GM18520 (cell line): ENCODE measurements around the gene ESRRG.

Source experiments
- ATAC-seq: cut with Tn5 transposase; IDR thresholded peaks from one replicate; pipeline ENCODE4 v1.9.1; 2021; ENCODE audit not compliant: unreplicated experiment

The ESRRG gene

DNA sequence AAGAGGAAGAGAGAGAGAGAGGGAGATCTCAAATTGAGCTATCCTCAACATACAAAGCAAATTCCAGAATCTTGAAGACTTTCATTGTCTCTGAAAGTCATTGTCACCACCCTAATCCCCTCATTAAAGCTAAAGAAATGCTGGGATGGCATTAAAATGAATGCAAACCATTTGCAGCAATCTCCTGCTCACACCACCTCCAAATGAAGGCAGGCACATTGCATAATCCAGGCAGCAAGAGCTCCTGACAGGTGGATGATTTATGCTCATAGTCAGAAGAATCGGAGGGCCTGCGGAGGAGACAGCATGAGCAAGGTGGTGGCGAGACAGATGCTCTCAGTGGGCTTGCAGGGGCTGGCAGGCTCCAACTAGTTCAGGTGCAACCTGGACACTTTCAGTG, 90.2 kb downstream of the ESRRG start:
- no peak for ATAC-seq

DNA sequence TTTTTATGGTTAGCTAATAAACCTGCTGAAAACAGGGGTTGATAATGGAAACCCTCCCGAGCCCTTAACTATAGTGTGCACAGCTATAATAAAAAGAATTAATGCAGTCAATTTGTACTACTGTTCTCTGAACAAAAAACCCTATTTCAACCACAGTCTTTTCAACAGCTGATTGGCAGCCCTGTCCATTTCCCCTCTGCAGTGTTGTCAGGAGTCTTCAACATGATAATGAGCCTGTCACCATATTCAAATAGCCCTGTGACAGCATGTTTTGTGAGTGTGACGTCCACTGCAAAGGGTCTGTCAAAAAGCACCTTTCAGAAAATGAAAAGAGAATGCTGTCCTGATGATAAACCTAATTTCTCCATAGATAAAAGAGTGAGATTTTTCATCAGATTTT, 92.7 kb downstream of the ESRRG start:
- no peak for ATAC-seq

DNA sequence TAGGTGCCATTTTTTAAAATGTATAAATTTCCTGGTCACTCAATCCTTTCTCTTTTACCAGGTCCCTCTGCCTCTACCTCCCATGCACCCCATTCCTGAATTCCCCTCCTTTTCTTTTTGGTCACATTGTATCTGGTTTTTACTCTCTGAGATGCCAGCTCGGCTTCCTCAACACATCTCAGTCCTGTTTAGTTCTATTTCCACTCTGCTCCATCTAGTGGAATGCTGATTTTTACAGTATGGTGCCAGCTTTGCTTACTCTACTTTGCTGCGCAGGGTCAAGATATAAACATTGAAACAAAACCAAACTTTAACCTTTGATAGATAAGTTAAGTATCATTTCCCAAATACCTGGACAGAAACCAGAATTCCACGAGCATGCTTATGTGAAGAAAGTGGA, 96.0 kb downstream of the ESRRG start:
- no peak for ATAC-seq

DNA sequence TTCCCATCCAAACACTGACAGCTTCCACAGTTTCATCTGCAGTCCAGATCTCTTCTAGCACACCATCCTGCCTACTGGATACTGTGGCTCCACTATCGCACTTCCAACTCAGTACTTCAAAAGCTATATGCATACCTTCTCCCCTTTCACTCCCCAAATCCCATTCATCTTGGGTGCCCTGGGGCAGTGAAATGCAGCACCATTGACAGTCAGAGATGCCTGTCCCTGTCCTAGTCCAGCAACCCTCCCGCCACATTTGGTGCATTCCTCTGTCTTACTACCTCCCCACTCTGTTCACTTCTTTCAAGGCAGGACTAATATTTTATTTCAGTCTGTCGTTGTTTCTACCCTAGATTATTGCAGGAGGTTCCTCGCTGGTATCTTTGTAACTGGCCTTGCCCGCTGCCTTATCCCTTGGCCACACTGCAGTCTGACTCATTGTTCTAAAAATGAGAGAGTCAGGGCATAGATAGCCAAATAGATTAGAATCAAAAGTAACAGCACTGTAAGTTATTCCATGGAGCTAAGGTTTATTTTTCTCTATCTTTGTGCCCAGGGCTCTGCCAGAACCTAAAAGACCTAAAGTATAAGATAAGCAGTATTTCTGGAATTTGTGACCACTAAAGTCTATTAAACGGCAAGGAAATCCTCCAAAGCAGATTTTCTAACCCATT, 96.7 kb downstream of the ESRRG start:
- ATAC-seq: no peak

DNA sequence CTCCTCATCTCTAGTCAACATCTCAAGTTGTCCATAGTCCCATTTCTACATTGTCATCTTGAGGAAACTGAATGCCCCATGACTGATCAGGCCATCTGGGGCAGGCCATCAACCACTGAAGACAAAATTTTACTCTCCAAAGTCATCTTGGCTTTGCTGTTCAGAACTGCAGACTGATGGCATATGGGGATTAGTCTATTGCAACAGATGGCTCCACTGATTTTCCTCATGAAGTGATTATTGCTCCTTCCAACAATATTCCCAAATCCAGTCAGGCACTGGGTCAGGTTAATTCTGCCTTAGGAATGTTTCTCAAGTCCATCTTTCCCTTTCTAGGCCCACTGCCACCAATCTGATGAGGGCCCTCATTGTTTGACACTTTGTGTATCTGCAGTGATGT, 101.7 kb downstream of the ESRRG start:
- ATAC-seq: no peak

DNA sequence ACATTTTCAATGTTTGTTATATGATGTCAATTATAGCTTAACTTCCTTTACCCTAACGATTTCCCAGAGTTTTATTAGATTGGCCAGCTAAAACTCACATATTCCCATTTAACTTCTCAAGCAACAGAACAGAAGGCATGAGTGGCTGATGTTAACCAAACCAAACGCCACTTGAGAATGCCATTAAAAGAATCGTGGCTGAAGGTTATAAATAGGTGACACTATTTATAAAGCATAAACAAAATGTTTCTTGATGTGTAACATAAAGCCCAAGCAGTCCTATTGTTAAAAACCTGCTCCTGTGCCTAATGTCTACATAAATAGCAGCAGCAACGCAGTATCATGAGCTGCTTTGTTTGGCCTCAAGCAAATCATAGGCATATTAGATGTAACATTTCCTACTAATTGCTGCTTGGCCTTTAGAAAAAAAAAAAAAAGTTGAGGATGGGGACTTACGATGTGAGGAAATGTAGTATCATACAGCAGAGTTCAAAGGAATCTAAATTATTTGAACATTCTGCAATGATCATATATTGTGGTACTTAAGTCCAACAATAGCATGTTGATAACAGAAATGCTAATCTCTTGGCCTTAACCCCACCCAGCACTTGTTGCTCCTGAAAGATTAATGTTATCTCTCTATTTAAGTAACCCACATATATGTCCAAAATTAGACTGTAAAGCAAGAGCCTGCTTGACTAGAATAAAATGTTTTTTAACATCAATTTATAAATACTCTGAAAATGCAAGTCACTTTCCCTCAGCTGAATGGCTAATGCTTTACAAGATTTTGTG, 106.0 kb downstream of the ESRRG start:
- no peak for ATAC-seq

DNA sequence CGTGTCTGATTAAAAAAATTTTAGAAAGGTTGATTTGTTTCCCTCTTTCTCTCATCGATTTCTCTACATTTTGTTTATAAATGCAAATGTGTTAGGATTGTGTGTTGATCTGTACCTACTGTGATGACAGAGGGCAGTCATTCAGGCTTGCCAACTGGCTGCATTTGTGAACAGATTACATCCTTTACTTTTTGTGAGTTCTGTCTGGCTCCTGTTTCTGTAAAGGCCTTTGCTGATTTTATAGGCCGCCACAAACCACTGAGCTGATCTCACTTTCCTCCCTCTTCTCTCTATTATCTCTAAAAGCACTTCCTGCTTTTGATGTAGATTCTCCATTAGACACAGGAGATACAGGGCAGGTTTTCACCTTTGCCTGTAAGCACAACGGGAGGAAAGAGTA, 106.8 kb downstream of the ESRRG start:
- ATAC-seq: no peak

DNA sequence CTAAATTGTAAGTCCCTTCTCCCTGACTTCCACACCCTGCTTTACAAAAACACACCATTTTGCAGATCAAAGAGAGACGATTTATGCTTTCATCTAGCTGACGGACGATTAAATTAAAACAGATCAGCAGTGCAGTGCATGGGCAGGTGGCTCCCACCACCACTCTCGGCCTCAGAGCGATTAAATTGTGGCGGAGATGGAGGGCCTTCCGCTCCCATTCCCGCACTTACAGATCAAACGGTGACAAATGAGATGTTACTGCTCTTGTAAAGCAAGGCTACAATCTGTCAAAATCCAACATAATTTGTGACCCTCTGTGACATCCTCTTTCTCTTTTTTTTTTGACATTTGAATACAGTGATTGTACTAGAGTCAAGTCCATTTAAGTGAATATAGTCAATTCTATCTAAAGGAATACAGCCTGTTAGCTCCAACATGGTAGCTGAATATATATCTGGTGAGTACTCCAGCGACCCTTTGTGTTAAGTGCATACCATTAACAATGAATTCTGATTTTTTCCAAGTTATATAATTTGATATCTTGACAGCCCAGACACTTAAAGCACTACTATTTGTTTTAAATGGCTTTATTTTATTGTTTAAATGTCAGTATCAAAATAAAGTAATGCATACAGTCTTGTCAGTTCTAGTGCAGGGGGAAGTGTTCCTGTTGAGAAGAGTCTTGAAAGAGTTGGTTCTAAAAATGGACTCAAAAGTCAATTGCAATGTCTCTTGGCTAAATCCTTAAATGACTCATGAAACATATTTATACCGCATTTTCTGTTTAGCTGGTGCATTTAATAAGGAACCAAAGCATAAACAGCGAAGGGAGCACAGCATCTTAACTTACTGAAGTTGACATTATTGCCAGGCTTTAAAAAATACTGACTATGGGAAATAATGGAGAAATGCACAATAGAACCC, 109.0 kb downstream of the ESRRG start:
- no peak for ATAC-seq

DNA sequence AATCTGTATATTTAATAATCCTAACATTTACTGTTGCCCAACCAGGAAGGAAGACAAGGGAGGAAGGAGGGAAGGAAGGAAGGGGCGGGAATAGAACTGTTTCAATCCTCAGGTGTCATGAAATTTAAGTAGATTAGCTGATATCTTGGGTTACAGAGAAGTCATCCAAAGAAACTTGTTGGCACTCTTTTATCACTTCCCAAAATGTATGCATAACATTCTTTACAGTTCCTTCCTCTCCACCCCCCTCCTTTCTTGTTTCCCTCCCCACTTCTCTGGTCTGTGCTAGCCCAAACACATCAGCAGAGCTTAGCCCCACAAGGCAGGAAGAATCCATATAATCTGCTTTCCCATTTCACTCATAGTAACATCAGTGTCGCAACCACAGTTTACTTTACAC, 110.9 kb downstream of the ESRRG start:
- no peak for ATAC-seq

DNA sequence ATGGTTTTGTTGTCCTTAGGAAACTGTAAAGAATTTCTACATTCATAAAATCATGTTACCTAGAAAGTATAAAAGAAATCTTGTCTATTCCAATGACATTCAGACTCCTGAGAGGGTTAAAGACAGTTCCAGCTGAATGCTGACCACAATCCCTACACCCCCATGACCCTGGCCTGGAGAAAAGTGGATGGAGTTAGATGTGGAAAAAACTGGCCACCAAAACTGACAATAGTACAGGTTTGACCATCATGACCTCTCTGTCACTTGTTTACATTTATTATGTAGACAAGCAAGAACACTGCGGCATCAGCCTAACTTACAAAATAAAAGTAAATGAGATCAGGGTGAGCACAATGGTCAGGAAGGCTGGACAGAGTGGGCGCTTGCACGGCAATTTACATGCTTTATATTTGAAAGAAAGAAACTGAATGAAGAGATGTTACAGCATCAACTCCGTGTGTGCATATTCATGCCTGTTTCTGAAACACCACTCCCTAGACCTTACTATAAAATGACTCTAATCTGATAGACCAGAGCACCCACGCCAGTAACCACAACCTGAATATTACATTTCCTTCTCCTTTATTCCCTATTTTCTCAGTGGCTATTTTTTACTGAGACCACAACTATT, 116.0 kb downstream of the ESRRG start:
- no peak for ATAC-seq

DNA sequence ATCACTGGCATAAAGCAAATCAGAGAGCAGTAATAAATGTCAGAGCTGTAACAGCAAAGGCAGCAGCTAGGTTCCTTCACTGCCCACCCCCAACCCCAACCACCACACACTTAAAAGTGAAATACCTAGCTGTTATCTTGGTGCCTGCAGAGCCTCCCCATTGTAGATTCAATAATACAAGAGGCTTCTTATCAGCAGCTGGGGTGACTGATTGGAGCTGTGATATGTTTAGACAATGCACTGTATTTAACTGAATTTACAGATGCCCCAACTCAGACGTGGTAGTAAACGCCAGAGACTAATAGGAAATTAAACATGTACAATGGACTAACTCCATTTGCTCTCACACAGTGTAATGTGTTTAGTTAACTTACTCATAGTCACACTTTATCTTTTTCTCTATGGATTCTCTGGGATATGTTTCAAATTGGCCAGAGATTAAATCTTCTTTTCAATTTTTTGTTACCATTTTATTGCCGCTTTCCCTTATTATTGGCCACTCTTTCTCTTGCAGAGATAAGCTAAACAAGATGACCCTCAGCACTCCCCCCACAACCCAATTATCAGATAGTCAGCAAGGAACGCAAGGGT, 117.1 kb downstream of the ESRRG start:
- no peak for ATAC-seq

DNA sequence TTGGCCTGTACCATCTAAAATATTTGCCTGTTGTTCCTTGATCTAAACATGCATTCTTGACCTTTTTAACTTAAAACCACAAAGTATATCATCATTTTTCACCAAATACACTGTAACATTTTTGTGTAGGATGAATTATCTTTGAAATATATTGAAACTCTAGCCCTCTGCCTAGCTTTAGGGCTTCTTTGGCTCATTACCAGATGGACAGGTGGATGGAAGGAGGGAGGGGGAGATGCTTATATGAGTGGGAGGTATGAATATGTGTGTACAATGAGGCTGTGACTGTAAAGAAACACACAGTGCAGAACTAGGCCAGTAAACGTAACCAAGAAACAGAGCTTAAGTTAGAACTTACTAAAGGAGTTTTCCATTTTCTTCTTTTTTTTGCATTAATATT, 118.5 kb downstream of the ESRRG start:
- no peak for ATAC-seq

DNA sequence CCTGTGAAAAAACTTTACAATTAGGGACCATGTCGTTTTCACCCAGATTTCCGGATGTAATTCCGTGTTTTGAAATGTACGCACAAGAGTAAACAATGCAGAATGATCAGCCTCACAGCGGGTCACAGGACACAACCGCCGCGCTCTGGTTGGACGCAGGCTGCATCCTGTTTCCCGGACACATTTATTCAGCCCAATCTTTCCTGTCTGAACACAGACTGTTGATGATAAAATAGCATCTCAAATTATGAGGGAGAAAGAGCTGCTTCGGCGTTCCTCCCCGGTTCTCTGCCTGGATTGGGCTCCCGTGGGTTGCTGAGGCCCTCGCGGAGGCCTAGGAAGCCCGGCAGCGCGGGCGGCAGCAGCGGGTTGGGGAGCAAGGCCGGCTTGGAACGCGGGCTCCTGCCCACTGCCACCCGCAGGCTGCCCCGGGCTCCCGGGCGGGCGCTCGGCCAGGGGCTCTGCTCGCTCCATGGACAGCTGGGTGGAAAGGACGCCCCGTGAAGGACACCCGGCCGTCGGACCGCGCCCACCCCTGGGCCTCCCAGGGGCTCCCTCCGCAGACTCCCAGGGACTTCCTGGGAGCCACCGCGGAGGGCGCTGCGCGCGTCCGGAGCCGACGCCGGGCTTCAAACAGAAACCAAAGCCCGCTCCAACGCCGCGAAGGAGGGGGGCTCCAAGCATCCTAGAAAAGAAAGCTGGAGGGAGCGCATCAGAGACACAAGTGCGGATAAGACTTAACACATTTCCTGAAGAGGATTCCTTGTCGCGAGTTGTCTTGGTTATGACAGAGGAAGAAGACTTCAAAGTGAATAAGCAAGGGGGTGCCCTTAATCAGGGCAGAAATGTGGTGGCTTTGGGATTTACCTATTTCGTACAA, 122.3 kb downstream of the ESRRG start:
- peak; percentile 75 for ATAC-seq

DNA sequence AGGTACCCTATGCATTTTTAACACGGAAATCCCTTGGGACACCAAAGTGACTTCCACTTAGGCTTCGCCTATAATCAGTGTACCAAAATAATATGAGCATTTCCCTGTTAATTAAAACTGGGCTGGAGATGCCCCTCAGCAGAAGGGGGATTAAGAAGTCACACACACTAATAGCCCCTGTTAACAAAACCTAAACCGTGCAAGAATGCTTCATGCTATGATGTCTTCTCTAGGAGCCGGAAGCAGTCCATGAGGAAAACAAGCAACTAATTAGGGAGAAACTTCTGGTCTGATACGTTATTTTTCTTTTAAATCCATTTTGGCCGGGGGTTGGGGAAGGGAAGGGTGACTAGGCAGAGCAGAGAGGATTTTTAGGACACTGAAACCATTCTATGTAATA, 123.4 kb downstream of the ESRRG start:
- ATAC-seq: no peak

DNA sequence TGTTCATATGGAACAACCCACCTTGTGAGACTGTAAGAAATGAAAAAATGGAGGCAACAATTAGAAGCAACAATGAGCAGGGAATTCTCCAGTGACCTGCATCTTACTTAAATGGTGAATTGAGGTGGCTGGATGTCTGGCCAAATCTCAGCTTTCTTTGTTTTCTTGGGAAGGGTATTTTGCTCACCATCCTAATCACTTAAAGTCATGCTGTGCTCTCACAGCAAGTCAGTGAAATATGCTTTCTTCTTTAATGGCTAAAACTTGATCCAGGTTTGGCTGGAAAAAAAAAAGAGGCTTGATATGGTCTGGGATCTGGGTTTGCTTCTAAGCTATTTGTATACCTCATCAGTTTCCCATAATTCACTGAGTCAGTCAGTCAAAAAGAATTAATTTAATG, 124.8 kb downstream of the ESRRG start:
- no peak for ATAC-seq

DNA sequence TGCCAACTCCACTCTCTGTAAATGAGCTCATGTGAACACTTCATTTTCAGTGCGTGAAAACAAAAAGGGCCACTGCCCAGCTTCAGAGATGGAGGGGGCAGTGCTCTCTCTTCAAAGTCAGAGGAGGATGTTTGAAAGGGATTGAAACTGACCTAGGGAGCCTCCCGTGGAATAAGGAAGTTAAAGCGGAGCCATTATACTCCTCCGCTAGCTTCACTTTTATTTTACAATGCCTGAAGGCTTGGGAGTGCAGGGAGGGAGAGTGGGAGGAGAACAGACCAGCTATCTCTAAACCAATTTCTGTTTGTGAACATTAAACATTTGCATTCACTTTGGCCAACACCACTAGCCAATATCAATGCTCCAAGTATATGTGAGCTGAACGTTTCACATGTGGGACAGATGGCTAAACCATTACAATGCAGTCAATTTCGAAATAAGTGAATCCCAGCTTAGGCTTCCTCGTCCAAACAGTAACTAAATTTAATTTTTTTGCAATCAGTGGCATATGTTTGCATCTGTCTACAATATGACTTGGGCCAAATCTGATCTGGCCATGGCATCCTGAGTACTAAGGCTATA, 126.9 kb downstream of the ESRRG start:
- no peak for ATAC-seq

DNA sequence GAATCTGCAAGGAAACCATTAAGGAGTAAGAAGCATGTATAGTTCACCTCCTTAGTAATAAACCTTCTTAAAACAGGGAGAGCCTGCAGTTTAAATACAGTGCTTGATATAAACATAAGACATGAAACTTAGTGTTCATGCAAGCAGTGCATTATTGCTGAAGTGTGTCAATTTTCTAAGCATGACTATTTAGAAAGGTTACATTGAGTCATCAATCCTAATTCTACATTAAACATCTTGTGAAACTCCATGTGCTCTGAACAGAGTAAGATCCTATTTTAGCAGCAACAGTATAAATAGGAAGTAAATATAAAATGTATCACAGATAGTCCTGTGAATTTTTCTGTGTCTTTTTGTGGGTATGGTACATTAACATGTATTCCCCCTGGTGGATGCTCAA, 135.5 kb downstream of the ESRRG start:
- ATAC-seq: no peak

DNA sequence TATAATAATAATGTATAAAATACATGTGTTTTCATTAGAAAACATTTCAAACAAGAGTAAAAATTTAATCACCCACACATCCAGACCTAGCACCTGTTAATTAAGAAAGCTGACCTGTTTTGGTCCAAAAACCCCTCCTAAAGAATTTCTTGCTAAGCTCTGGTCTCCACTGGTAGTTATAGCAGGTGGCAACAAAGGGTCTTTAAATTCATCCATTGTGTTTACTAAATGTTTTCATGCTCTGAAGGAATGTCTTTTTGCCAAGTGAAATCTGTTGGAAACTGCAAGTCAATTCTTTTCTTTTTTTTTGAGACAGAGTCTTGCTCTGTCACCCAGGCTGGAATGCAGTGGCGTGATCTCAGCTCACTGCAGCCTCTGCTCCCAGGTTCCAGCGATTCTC, 141.1 kb downstream of the ESRRG start:
- ATAC-seq: no peak

DNA sequence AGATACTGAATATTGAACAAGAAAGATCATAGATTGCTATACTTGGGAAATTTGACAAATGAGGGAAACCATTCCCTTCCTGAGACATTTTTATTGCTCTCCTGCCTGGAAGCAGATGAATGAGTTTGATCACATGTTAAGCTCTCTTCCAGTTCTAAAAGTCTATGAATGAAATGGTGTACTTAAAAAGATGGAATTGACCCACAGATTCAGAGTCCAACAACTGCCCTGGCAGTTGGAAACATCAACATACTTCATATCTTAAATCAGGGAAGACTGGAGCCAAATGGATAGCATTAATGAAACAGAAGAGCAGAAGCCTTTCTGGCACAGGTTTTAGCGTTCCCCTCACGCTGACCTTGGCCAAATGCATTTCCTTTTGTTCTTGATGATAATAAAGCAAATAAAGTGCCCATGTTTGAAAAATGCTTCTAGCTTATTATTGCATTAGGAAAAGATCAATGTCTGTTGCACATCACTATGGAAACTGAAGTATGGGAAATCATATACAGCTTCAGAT, 142.6 kb downstream of the ESRRG start:
- no peak for ATAC-seq
